Mucosa of descending colon (tissue), 3 donors: ENCODE results near the gene FBXW11. TPM values are rescaled to one million over a fixed set of nuclear protein-coding genes. Genes with fewer than 3 reads are reported as not detected.
A peak's percentile ranks its signal among the peaks of the same experiment; 100 is the strongest.

Experiments used
- ATAC-seq: fragments of 200-7000 bp; cut with Tn5 transposase; one replicate; pipeline ENCODE4 v1.9.1; 2020; ENCODE audit warnings: mild to moderate bottlenecking, moderate library complexity
- DNase-seq, 3 donors: peaks; one replicate each; pipeline ENCODE4 v3.0.0-alpha.2; 2020
- H3K36me3 ChIP-seq: fragments of 200-600 bp; one replicate; pipeline ENCODE4 v1.8.0; 2021; ENCODE audit warnings: low read depth, mild to moderate bottlenecking
- H3K4me1 ChIP-seq: fragments of 200-600 bp; one replicate; pipeline ENCODE4 v1.8.0; 2021; ENCODE audit warnings: low read depth, mild to moderate bottlenecking
- H3K4me3 ChIP-seq: fragments of 200-600 bp; one replicate; pipeline ENCODE4 v1.8.0; 2021; ENCODE audit warnings: mild to moderate bottlenecking
- H3K9me3 ChIP-seq: fragments of 200-600 bp; one replicate; pipeline ENCODE4 v1.8.0; 2021; ENCODE audit warnings: mild to moderate bottlenecking
- CTCF ChIP-seq: fragments of 200-600 bp; IDR thresholded peaks from one replicate; pipeline ENCODE4 v1.8.0; 2022; ENCODE audit warnings: antibody characterized with exemption, mild to moderate bottlenecking
- intact Hi-C, 2 donors: fragments of 100-400 bp; cut with DNase I in 1 of 2; cut with micrococcal nuclease in 1 of 2; formaldehyde crosslinking; loops; one replicate each; pipeline versions ENCODE4 v1.11.0 to v1.11.1; 2022; cut with DNase I, micrococcal nuclease
- total RNA-seq, 3 donors: library from RNA; stranded (reverse); fragmentation: NEBNext Ultra II Directional in 2 of 3; extraction: Animal tissue kit (Norgen Biotek cat#: 25700) in 2 of 3; gene quantifications; one replicate each; pipeline versions ENCODE4 v1.2.1 to v1.2.4, GENCODE V29; 2021 to 2023
- donor health status: DM: no; HTN: no; CAD: no; lungs with moderate emphysema.
- donor health status: DM: no; HTN: no; CAD: no.
- donor health status: DM: no; HTN: yes; CAD: no.

Gene FBXW11
- total RNA-seq, 3 donors from 2014 or later, result 37.2 to 50.2 (median 39.5) TPM

- H3K9me3 ChIP-seq, result no peaks in the 10 kb centered on the region
- TF ChIP-seq CTCF, result no peak
- H3K4me3 ChIP-seq, result no peak overlapping the region
- H3K4me1 ChIP-seq, result peaks cover 17% of the 10 kb centered on the region
- no peaks in the 10 kb centered on the region for H3K36me3 ChIP-seq
- ATAC-seq (no peak), DNase-seq (no peak)
- intact Hi-C loops, result no loop called here
Measured at GRCh38 chr5:171953860-171954701, 52.4 kb downstream of the FBXW11 start.

- Histone ChIP-seq H3K36me3 (no peaks in the 10 kb centered on the region), H3K9me3 (no peaks in the 10 kb centered on the region), H3K4me1 (peaks cover 5% of the 10 kb centered on the region), H3K4me3 (no peak overlapping the region)
- ATAC-seq (no peak), DNase-seq (no peak)
- no peak for TF ChIP-seq CTCF
- intact Hi-C loops, result no loop called here
Measured at GRCh38 chr5:171952021-171952420, 54.4 kb downstream of the FBXW11 start.

- DNase-seq, result no peak
- H3K4me1 ChIP-seq, result no peaks in the 10 kb centered on the region
- H3K9me3 ChIP-seq, result no peaks in the 10 kb centered on the region
- no peak for ATAC-seq
- intact Hi-C loops, result no loop called here
- H3K36me3 ChIP-seq, result no peaks in the 10 kb centered on the region
- no peak for TF ChIP-seq CTCF
- H3K4me3 ChIP-seq, result no peak overlapping the region
Measured at GRCh38 chr5:171951218-171951617, 55.2 kb downstream of the FBXW11 start.

- intact Hi-C loops, result no loop called here
- DNase-seq (no peak), ATAC-seq (peak; percentile 25)
- H3K36me3 ChIP-seq, result no peaks in the 10 kb centered on the region
- H3K4me3 ChIP-seq, result no peak overlapping the region
- TF ChIP-seq CTCF, result no peak
- H3K4me1 ChIP-seq, result peaks cover 15% of the 10 kb centered on the region
- H3K9me3 ChIP-seq, result no peaks in the 10 kb centered on the region
Measured at GRCh38 chr5:171946000-171946781, 60.2 kb downstream of the FBXW11 start.

- Histone ChIP-seq H3K4me1 (peaks cover 15% of the 10 kb centered on the region), H3K4me3 (no peak overlapping the region), H3K36me3 (no peaks in the 10 kb centered on the region), H3K9me3 (no peaks in the 10 kb centered on the region)
- intact Hi-C loops, result no loop called here
- DNase-seq, result no peak
- ATAC-seq, result peak; percentile 41
- TF ChIP-seq CTCF, result no peak
Measured at GRCh38 chr5:171945476-171945875, 61.0 kb downstream of the FBXW11 start.
